SJSA1 (cell line): ENCODE measurements around the gene BDH2. TPM values are rescaled to one million over a fixed set of nuclear protein-coding genes. Genes with fewer than 3 reads are reported as not detected.

ENCODE experiments used
- DNase-seq, 2 experiments: peaks; one replicate each; pipeline ENCODE4 v3.0.0-alpha.2; 2015 to 2020; ENCODE audit warnings: low spot score in 2 of 2, low read depth in 1 of 2
- H3K27ac ChIP-seq: fragments of 250-450 bp; sonication (Bioruptor Pico); 2 replicates; pipeline ENCODE4 v1.5.1; 2020; ENCODE audit warnings: mild to moderate bottlenecking, moderate library complexity
- H3K27me3 ChIP-seq: fragments of 250-450 bp; sonication (Bioruptor Pico); replicated peaks from 2 replicates; pipeline ENCODE4 v1.5.1; 2020; ENCODE audit warnings: mild to moderate bottlenecking, moderate library complexity
- H3K36me3 ChIP-seq: fragments of 250-450 bp; sonication (Bioruptor Pico); 2 replicates; pipeline ENCODE4 v1.5.1; 2020; ENCODE audit warnings: mild to moderate bottlenecking
- H3K4me1 ChIP-seq: fragments of 250-450 bp; sonication (Bioruptor Pico); replicated peaks from 2 replicates; pipeline ENCODE4 v1.6.1; 2021; ENCODE audit warnings: mild to moderate bottlenecking
- H3K4me3 ChIP-seq: fragments of 250-450 bp; sonication (Bioruptor Pico); 2 replicates; pipeline ENCODE4 v1.5.1; 2020; ENCODE audit warnings: mild to moderate bottlenecking
- H3K9me3 ChIP-seq: fragments of 250-450 bp; sonication (Bioruptor Pico); replicated peaks from 2 replicates; pipeline ENCODE4 v1.5.1; 2020; ENCODE audit warnings: mild to moderate bottlenecking
- total RNA-seq: library from RNA; depleted of rRNA; stranded (reverse); fragments of >200 nt; shearing (Covaris generic); gene quantifications from 2 replicates; pipeline ENCODE4 v1.2.3, GENCODE V29; 2014

Gene BDH2
- total RNA-seq, 1 experiment from 2014 or later = 36.8 TPM

DNA sequence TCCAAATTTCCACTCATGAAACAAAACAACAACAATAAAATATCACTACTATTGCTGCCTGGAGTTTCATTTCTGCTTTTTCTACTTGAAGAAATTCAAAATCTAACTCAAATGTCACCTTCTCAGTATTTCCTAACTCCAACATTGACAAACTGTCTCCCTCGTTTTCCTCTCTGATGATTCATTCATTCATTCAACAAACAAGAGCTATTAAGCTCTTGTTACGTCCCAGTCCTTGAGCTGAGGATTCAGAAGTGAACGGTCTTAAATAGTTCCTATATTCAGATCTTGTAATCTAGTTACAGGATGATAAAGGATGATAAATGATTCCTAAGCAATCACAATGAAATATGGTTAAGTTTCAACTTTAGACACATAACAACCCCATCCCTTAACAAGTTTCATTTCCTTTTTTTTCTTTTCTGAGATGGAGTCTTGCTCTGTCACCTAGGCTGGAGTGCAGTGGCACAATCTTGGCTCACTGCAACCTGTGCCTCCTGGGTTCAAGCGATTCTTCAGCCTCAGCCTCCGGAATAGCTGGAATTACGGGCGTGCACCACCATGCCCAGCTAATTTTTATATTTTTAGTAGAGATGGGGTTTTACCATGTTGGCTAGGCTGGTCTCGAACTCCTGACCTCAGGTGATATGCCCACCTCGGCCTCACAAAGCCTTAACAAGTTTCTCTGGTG, 24.7 kb downstream of the BDH2 start:
- Histone ChIP-seq H3K36me3 (peaks cover 11% of the 10 kb centered on the region; the same call in 1 of the 2 replicates), H3K4me1 (peaks cover 17% of the 10 kb centered on the region), H3K4me3 (peak overlapping the region; percentile 73; the same call in 1 of the 2 replicates), H3K9me3 (no peaks in the 10 kb centered on the region), H3K27me3 (no peaks in the 10 kb centered on the region), H3K27ac (no peak overlapping the region)
- DNase-seq = no peak

DNA sequence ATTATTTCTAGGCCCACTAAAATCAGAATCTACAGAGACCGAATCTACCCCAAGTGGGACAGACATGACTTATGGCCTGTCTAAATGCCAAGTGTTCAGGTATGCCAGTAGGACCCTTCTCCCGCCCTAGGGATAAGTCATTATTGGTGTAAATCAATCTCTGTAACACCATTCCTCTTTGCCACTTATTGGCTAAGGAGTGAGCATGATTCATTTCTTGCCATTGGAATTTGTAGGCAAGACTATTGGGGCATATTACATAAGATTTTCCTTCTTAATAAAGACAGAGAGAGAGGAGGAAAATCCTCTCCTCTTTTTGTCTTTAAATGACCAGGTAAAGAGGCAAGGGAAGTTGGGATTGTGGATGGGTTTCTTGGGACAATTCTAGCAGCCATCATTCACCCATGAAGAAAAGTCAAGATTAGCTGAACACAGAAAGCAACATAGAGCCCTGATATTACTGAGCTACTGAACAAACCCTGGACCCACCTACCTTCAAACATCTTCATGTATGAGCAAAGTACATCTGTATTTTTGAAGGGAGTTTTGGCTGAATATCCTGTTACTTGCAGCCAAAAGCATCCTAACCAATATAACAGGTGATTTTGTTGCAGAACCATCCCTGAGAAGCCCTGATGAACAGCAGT, 25.7 kb downstream of the BDH2 start:
- no peak overlapping the region for H3K4me3 ChIP-seq
- peaks cover 17% of the 10 kb centered on the region for H3K4me1 ChIP-seq
- no peaks in the 10 kb centered on the region for H3K27me3 ChIP-seq
- H3K27ac ChIP-seq = no peak overlapping the region
- H3K9me3 ChIP-seq = no peaks in the 10 kb centered on the region
- DNase-seq = no peak
- H3K36me3 ChIP-seq = peaks cover 14% of the 10 kb centered on the region

DNA sequence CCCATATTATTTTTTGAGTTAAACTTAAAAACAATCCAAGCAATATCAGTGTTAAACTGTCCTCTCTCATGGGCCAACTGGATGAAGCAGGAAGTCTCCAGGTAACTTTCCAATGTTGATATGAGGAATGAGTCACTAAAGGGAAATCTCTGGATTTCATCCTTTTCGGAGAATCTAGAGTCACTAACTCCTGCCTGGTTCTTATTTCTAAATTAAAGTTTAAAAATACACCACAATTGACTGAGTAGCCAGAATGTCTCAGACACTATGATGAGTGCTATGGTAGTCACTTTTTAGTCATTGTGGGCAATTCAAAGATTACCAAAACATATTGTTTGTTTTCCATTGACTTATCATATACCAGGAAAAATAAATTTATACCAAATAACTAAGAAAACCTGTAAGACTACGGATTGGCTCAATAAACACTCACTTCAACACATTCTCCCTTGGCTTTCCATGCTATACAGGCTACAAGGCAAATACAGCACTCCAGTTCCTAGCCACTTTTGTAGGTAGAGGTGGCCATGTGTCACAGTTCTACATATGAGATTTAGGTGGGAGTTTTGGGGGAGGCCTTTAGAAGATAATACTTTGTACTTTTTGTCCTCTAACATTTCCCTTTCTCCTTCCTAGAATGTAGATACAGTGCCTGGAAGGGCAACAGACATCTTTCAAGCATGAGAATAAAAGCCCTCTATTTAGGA, 31.6 kb downstream of the BDH2 start:
- Histone ChIP-seq H3K27me3 (no peaks in the 10 kb centered on the region), H3K27ac (0 out of 2 replicates have a peak overlapping the region, but pooled peaks have one; percentile 6)
- peak in 1 of 2 experiments; percentile 14 for DNase-seq

DNA sequence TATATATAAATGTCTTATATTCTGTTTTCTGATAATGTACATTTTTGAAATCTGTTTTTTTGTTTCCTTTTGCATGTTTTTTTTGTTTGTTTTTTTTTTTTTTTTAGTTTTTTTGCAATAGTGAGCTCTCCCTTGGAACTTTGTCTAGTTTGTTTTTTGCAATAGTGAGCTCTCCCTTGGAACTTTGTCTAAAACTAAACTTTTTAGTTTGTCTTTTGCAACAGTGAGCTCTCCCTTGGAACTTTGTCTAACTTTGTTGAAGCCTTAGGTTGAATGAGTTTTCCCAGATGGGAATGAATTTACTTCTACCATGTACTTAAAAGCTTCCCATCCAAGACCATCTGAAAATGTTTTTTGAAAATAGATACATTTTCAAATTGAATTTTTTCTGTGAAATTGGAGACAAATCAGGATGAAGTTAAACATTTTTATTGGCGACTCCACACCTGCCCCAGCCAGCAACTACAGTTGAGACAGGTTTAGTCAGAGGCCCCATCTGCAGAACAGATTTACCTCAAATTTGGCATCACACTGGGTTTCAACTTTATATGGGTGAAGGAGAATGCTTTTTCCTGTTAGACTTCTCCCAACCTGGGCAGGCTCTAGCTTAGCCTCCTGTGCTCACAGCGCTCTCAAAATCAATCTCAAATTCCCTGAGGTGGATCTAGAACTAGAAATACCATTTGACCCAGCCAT, 39.0 kb downstream of the BDH2 start:
- H3K27ac ChIP-seq = no peak overlapping the region
- no peak for DNase-seq
- peaks cover 19% of the 10 kb centered on the region for H3K36me3 ChIP-seq
- H3K27me3 ChIP-seq = no peaks in the 10 kb centered on the region
- no peaks in the 10 kb centered on the region for H3K4me1 ChIP-seq
- H3K9me3 ChIP-seq = no peaks in the 10 kb centered on the region
- H3K4me3 ChIP-seq = no peak overlapping the region

More for the DNA sequence above, 31.6 kb downstream of the BDH2 start:
- Histone ChIP-seq H3K9me3 (no peaks in the 10 kb centered on the region), H3K4me1 (peaks cover 11% of the 10 kb centered on the region), H3K36me3 (peaks cover 15% of the 10 kb centered on the region; the same call in 1 of the 2 replicates), H3K4me3 (no peak overlapping the region)

DNA sequence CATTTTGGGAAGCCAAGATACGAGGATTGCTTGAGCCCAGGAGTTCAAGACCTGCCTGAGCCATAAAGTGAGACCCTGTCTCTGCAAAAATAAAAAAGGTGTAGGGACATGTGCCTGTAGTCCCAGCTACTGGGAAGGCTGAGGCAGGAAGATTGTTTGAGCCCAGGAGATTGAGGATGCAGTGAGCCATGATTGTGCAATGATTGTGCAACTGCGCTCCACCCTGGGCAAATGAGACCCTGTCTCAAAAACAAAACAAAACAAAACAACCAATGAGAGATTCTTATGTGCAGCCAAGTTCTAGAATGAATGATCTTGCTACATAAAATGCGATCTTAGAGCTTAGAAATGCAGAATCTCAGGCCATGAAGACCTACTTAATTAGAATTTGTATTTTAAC, 45.6 kb downstream of the BDH2 start:
- Histone ChIP-seq H3K4me3 (no peak overlapping the region), H3K27me3 (no peaks in the 10 kb centered on the region), H3K27ac (no peak overlapping the region), H3K9me3 (no peaks in the 10 kb centered on the region), H3K4me1 (no peaks in the 10 kb centered on the region; the same call in 1 of the 2 replicates), H3K36me3 (no peaks in the 10 kb centered on the region)
- DNase-seq = no peak

DNA sequence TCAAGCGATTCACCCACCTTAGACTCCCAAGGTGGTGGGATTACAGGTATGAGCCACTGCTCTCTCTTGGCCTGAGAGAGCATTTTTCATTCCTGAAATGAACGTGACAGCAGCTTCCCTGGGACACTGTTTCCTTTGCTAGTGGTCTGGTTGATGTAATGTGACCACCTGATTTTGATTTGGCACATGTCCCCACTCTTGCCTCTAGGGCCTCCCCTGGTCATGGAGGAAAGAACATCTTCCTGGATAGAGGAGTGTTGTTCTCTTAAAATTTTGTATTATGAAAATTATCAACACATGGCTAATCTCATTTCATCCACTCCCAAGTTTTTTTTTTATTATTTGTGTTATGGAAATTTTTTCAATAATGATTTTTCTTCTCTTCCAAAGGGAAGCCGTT, 46.9 kb downstream of the BDH2 start:
- no peaks in the 10 kb centered on the region for H3K9me3 ChIP-seq
- H3K36me3 ChIP-seq = peaks cover 7% of the 10 kb centered on the region; the same call in 1 of the 2 replicates
- no peak overlapping the region for H3K4me3 ChIP-seq
- DNase-seq = no peak
- peaks cover 4% of the 10 kb centered on the region; the same call in 1 of the 2 replicates for H3K4me1 ChIP-seq
- no peak overlapping the region for H3K27ac ChIP-seq
- H3K27me3 ChIP-seq = no peaks in the 10 kb centered on the region

DNA sequence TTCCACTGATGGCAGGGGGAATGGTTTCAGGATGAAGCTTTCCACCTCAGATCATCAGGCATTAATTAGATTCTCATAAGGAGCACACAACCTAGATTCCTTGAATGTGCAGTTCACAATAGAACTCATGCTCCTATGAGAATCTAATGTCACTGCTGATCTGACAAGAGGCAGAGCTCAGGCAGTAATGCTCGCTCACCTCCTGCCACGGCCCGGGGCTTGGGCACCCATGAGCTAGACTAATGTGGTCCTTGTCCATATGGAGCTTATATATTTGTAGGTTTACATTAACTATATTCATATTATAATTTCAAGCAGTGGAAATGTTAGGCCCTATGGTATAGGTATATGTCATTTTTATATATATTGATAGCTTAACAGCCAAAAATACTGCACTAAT, 47.5 kb downstream of the BDH2 start:
- Histone ChIP-seq H3K4me1 (peaks cover 4% of the 10 kb centered on the region; the same call in 1 of the 2 replicates), H3K9me3 (no peaks in the 10 kb centered on the region), H3K36me3 (peaks cover 7% of the 10 kb centered on the region; the same call in 1 of the 2 replicates), H3K27me3 (no peaks in the 10 kb centered on the region), H3K27ac (no peak overlapping the region), H3K4me3 (no peak overlapping the region)
- no peak for DNase-seq

DNA sequence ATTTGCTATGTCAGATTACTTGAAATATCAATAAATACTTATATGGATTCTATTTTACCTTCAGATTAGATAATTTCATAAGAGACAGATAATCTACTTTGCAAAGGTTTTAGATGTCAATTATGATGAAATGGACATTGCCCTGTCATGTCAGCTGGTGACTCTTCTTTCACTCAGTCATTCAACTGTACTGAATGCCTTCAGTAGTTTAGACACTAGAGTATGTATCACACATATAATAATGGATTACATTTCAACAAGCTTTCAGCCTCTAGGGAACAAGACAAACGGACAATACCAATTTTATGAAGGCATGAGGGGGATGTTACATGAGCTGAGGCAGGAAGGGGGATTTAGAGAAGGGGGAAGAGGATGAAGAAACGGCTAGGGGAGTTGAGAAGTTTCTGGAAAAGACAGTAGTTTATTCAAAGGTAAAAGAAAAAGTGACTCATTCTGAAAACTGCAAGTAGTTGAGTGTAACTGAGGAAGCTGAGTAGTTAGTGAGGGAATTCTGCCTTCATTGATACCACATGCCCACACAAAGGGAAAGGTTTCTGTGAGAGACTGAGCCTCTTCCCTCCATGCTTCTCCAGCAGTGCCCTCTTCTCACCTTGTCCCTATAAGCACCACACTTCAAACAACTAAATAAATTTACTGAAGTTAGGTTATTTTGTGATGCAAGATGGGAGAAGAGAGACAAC, 48.7 kb downstream of the BDH2 start:
- peaks cover 19% of the 10 kb centered on the region for H3K36me3 ChIP-seq
- no peaks in the 10 kb centered on the region for H3K27me3 ChIP-seq
- H3K9me3 ChIP-seq = no peaks in the 10 kb centered on the region
- no peak overlapping the region for H3K4me3 ChIP-seq
- H3K27ac ChIP-seq = no peak overlapping the region
- peaks cover 4% of the 10 kb centered on the region; the same call in 1 of the 2 replicates for H3K4me1 ChIP-seq
- no peak for DNase-seq

DNA sequence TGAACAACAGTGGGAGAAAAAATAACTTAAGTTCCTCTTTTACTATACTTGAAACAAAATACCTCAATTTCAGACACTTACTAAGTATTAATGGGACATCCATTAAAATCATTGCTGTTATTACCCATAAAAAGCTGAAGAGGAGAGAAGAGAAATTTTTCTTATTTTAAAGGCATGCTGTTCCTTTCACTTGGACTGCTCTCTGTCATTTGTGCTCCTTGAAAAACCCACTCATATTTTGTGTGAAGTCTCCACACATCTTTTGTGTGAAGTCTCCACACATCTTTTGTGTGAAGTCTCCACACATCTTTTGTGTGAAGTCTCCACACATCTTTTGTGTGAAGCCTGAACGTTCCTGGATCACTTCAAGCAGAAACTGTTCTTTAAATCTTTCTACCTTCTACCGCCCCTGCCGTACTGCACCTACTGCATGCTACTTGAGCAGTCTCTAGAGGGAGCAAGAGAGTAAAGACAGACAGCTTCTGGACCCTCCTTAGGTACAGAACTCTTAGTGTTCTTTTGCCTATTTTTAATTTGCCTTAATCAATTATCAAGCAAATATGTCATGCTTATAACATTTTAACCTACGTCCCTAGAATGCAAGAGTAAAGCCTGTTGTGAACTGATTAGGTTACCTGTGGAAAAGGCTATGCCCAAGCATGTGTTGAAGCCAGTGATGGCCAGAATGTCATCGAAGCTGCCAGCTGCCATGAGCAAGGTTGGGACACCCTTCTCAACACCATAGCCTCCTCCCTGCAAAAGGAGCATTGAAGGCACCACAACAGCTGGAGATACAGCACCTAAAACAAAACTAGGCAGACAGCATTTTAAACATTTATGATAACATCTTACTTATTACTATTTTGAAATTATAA, 53.0 kb downstream of the BDH2 start:
- H3K9me3 ChIP-seq = no peaks in the 10 kb centered on the region
- H3K27ac ChIP-seq = no peak overlapping the region
- no peaks in the 10 kb centered on the region for H3K27me3 ChIP-seq
- peak in 1 of 2 experiments; percentile 26 for DNase-seq
- H3K4me1 ChIP-seq = peaks cover 4% of the 10 kb centered on the region; the same call in 1 of the 2 replicates
- H3K4me3 ChIP-seq = no peak overlapping the region
- peaks cover 25% of the 10 kb centered on the region for H3K36me3 ChIP-seq

DNA sequence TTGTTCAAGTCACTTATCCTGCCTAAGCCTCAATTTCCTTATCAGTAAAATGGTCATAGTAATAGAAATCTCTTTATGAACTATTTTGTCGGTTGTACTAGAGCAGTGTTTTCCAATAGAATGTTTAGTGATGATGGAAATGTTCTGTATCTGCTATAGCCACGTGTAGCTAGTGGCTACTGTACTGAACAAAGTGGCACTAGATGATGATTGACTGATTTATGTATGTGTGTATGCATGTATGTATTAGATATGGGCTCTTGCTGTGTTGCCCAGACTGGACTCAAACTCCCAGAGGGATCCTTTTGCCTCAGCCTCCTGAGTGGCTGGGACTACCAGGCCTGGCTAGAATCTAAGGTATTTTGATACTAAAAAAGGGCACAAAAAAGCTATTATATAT, 55.5 kb downstream of the BDH2 start:
- peaks cover 25% of the 10 kb centered on the region for H3K36me3 ChIP-seq
- no peak for DNase-seq
- H3K27ac ChIP-seq = no peak overlapping the region
- H3K27me3 ChIP-seq = no peaks in the 10 kb centered on the region
- H3K4me1 ChIP-seq = 0 out of 2 replicates have a peak, but pooled peaks cover 4% of the 10 kb centered on the region
- H3K9me3 ChIP-seq = no peaks in the 10 kb centered on the region
- no peak overlapping the region for H3K4me3 ChIP-seq

DNA sequence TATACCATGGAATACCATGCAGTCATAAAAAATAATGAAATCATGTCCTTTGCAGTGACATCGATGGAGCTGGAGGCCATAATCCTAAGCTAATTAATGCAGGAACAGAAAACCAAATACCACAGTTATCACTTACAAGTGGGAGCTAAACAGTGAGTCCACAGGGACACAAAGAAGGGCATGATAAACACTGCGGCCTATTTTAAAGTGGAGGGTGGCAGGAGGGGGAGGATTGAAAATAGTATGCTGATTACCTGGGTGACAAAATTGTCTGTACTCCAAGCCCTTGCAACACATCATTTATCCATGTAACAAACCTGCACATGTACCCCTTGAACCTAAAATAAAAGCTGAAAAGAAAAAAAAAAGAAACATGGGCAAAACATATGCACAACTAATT, 63.5 kb downstream of the BDH2 start:
- no peaks in the 10 kb centered on the region for H3K36me3 ChIP-seq
- DNase-seq = no peak
- H3K4me1 ChIP-seq = no peaks in the 10 kb centered on the region
- no peak overlapping the region for H3K27ac ChIP-seq
- no peaks in the 10 kb centered on the region for H3K9me3 ChIP-seq
- no peak overlapping the region for H3K4me3 ChIP-seq
- H3K27me3 ChIP-seq = no peaks in the 10 kb centered on the region

DNA sequence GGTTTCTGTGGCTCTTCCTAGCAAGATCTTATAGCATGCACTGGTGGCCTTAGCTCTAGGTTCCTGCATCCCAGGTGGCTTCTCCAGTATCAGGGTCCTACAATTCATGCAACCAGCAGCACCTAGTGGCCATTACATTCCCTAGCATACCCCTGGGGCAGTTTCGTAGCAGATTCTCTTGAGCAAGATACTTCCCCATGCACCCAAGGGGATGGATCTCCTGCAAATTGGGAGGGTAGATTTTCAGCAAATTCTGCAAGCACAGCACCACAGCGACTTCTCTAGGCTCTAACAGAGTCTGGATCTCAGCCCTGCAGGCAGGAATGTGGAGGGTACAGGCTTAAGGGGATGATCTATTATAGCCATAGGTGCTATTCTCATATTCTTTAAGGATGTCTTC, 67.1 kb downstream of the BDH2 start:
- Histone ChIP-seq H3K36me3 (0 out of 2 replicates have a peak, but pooled peaks cover 5% of the 10 kb centered on the region), H3K27me3 (no peaks in the 10 kb centered on the region), H3K9me3 (no peaks in the 10 kb centered on the region), H3K4me1 (no peaks in the 10 kb centered on the region), H3K4me3 (no peak overlapping the region), H3K27ac (no peak overlapping the region)
- no peak for DNase-seq
